Mononuclear cell (primary cell): ENCODE measurements around the gene DCDC2C. TPM values are rescaled to one million over a fixed set of nuclear protein-coding genes. Genes with fewer than 3 reads are reported as not detected.

ENCODE experiments used
- H3K27me3 ChIP-seq: 2 replicates; pipeline ENCODE4 v1.6.0; 2011; ENCODE audit warnings: low read length, control low read depth; ENCODE audit not compliant: insufficient read depth
- H3K4me1 ChIP-seq: 2 replicates; pipeline ENCODE4 v1.5.1; 2011; ENCODE audit warnings: mild to moderate bottlenecking, low read length, control low read depth; ENCODE audit not compliant: insufficient read depth
- H3K4me3 ChIP-seq: 2 replicates; pipeline ENCODE4 v1.5.1; 2011; ENCODE audit warnings: mild to moderate bottlenecking, low read length, moderate library complexity
- H3K9me3 ChIP-seq: 2 replicates; pipeline ENCODE4 v1.5.1; 2011; ENCODE audit warnings: low read depth, mild to moderate bottlenecking, control low read depth, low read length
- total RNA-seq: library from RNA; depleted of rRNA; stranded (reverse); fragments of >200 nt; gene quantifications from one replicate; pipeline ENCODE4 v1.2.3, GENCODE V29; 2012

Gene DCDC2C
- total RNA-seq, 1 donor, result not detected

DNA sequence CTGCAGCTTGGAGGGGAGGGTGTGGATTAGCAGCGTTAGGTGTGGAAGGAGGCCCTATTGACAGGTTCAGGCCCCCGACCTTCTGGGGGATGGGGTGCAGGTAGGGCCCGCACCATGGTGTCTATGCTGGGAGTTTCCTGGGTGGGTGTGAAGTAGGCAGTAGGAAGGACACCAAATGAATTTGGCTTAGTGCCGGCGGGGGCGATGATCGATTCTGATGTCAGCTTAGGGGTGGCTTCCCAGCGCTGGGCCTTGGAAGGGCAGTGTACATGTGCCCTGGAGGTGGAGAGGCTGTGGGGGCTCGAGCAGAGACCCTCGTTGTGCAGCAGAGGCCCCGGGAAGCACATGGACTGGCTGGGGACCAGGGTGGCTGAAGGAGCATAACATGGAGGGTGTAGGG is 21.6 kb downstream of the DCDC2C start:
- H3K4me3 ChIP-seq, result no peak overlapping the region
- no peaks in the 10 kb centered on the region for H3K9me3 ChIP-seq
- H3K27me3 ChIP-seq, result no peaks in the 10 kb centered on the region
- H3K4me1 ChIP-seq, result no peaks in the 10 kb centered on the region

DNA sequence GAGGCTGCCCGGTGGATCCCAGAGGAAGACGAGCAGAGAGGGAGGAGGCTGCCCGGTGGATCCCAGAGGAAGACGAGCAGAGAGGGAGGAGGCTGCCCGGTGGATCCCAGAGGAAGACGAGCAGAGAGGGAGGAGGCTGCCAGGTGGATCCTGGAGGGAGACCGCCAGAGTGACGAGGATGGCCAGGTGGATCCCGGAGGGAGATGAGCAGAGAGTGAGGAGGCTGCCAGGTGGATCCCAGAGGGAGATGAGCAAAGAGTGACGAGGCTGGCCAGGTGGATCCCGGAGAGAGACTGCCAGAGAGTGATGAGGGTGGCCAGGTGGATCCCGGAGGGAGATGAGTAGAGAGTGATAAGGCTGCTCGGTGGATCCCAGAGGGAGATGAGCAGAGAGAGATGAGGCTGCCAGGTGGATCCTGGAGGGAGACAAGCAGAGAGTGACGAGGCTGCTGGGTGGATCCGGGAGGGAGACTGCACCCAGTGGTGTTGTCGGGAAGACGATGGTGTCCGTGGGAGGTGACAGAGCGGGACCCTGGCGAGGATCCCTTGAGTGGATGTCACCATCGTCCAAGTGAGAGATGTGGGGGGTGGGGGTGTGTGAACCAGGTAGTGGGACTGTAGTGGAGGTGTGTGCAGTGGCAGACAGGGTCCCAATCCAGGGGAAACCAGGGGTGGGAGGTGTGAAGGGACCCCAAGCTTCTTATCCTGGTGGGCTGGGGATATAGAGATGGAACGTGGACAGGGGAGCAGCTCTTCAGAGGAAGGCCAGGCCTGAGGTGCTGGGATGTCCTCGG is 22.3 kb downstream of the DCDC2C start:
- Histone ChIP-seq H3K27me3 (no peaks in the 10 kb centered on the region), H3K9me3 (no peaks in the 10 kb centered on the region), H3K4me3 (no peak overlapping the region), H3K4me1 (no peaks in the 10 kb centered on the region)

DNA sequence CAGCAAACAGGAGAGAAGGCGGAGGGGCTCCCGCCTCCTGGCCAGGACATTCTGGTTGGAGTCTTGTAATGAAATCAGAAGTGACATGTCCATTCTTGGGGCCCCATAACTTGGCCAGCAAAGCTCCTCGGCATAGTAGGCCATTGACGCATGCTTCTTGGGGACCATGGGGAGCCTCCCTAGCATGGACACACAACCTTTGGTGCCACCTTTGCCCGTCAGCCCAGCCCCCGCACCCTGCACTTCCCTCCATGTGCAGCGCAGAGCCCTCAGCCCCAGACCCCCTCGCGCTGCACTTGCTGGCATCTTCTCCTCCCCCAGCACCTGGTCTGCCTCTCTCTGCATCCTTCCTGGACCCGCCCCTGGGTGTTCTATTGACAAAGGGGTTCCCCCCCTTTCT is 23.1 kb downstream of the DCDC2C start:
- Histone ChIP-seq H3K4me1 (no peaks in the 10 kb centered on the region), H3K4me3 (no peak overlapping the region), H3K9me3 (no peaks in the 10 kb centered on the region), H3K27me3 (no peaks in the 10 kb centered on the region)

DNA sequence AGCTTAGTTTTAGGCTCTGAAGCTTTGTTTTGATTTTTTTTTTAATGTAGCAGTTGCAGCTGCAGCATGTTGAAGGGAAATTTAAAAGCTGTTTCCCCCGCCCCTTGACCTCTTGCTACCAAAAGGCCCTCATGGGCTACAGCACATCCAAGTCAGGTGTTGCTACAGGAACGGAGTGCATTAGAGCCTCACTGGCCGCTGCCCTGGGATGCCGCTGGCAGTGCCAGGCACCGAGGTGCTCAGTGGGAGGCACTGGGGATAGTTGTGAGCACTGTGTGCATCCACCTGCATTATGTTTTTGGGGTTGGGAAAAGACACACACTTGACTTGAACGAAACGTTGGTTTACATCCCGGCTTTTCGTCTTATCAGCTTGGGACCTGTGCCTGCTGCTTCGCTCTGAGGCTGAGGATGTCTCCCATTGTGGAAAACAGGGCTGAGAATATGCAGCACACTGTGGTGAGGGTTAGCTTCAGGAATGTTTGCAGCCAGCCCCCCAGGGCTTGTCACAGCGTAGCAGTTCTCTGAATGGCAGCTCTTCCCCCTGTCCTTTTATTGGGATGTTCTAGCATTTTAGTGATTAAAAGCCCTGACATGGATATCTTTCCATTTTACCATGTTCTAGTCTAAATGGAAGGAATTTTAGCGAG is 24.1 kb downstream of the DCDC2C start:
- no peaks in the 10 kb centered on the region for H3K4me1 ChIP-seq
- H3K4me3 ChIP-seq, result no peak overlapping the region
- H3K9me3 ChIP-seq, result no peaks in the 10 kb centered on the region
- H3K27me3 ChIP-seq, result no peaks in the 10 kb centered on the region

DNA sequence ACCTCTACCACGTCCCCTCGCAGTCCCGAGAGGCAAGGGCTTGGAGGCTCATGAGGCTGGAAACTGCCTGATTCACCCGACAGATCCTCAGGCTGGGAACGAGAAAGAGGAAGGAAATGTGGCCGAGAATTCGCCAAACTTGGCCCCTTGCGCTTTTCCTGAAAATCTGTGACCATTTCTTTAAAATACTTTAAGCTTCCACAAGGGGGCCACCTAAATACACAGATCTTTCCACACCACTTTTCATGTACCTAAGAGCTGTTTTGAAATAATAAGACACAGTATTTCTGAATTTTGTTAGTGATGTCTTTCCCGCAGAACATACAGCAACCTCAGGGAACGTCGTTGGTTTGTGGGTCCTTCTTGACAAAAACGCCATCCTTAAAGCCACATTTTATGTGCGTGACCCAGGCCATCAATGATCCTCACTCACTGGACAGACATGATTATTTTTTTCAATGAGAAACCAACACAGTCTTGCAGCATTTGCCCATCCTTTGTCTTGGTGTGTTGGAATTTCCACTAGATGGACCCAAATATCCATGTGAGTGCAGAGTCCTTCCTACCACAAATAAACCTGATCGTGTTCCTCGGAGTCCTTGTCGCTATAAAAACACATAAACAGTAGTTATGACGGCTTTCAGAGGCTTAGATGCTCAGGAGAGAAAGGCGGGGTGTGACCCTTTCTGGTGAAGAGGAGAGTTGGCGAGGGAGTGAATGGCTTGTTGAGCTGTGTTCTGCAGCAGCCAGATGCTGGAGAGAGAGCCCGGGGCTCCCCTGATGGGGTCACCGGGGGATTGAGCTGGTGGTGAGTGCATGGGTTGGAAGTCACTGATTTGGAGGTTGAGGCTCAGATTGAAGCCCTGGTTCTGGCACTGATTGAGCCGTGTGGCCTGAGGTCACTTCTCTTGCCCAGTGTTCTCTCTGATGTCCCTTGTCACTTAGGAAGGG is 25.0 kb downstream of the DCDC2C start:
- Histone ChIP-seq H3K27me3 (no peaks in the 10 kb centered on the region), H3K4me3 (no peak overlapping the region)

DNA sequence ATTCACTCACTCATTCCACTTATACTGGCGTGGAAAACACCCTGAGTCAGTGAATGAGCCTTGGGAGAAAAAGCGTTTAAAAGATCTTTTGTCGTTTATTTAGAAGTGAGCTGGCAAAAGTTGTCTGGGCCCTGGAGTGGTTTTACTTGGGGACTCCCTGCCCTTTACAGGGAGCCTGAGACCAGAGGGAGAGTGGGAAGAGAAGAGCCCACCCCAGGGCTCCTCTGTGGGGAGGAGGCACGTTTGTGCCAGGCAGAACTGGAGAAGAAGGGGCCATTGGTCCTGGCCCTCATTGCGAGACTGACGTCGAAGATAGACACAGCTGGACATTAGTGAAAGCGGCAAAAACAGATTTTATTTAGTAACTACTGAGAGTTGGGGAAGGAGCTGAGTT is 25.7 kb downstream of the DCDC2C start:
- no peaks in the 10 kb centered on the region for H3K27me3 ChIP-seq
- H3K9me3 ChIP-seq, result no peaks in the 10 kb centered on the region
- no peaks in the 10 kb centered on the region for H3K4me1 ChIP-seq
- no peak overlapping the region for H3K4me3 ChIP-seq

More for the DNA sequence above, 25.0 kb downstream of the DCDC2C start:
- H3K4me1 ChIP-seq, result no peaks in the 10 kb centered on the region
- H3K9me3 ChIP-seq, result no peaks in the 10 kb centered on the region

DNA sequence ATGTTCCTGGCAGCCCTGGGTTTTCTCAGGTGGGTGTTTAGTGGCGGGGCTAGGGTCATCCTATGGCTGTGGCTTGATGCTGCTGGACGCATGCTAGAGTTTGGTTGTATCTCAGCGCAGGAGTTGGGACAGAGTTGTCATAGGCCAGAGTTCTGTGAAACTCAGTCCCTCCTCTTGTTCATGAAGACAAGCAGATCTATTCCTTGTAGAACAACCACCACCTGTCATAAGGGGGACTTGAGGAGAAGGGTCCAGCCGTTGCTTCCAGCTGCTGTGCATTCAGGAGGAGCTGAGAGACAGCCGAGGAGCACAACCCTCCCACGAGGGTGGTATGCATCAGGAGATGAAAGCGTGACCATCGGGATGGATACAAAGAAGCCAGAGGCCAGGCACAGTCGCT is 26.4 kb downstream of the DCDC2C start:
- no peak overlapping the region for H3K4me3 ChIP-seq
- no peaks in the 10 kb centered on the region for H3K9me3 ChIP-seq
- H3K27me3 ChIP-seq, result no peaks in the 10 kb centered on the region
- H3K4me1 ChIP-seq, result no peaks in the 10 kb centered on the region

DNA sequence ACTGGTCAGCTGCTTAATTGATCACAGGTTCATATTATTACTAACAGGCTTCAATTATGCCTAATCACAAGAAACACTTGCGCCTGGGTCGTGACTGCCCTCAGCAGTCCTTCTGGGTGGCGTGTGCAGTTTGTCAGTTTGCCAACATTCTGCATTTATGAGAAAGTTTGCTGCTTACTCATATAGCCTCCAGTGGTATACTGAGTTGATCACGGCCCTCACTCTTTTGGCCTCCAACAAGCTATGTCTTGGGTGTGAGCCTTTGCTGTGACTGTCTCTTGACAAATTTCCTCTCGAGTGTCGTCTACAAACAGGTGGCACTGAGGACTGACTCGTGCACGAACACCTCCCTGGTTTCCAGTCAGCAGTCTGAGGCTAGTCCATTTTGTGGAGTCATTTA is 27.3 kb downstream of the DCDC2C start:
- no peak overlapping the region for H3K4me3 ChIP-seq
- H3K4me1 ChIP-seq, result no peaks in the 10 kb centered on the region
- H3K9me3 ChIP-seq, result no peaks in the 10 kb centered on the region
- no peaks in the 10 kb centered on the region for H3K27me3 ChIP-seq

DNA sequence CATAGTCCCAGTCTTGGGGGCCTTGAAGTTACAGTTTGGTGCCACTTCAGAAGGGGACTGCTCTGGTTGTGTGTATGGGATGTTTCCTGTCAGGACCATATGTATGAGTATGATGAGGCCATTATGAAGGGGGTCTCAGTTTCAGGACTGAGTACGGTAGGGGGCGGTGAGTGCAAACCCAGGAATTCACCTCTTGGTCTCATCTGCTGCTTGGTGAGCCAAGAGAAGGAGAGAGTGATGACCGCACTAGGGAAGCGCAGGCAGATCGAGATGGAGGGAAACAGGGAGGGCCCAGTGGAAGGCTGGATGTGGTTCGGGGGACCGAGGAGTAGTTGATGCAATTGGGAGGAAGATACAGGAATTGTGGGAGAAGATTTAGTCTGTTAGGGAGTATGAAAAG is 28.5 kb downstream of the DCDC2C start:
- H3K27me3 ChIP-seq, result no peaks in the 10 kb centered on the region
- no peak overlapping the region for H3K4me3 ChIP-seq
- H3K4me1 ChIP-seq, result no peaks in the 10 kb centered on the region
- no peaks in the 10 kb centered on the region for H3K9me3 ChIP-seq

DNA sequence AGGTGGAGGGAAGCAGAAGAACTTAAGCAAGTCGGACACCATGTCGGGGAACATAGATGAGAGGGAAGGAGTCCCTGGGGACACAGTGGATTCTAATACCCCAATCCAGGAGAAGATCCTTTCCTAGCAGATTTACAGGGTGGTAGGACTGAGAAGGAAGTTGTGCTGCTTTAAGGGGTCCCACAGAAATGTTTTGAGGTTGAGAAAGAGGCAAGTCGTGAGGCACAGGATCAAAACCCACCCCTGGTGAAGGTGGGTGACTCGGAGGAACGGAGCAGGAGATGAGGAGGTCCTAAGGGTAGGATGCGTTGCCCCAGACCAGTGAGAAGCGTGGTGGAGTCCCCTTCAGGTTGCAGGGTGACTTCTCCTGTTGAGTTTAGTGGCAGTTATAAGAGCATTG is 32.7 kb downstream of the DCDC2C start:
- Histone ChIP-seq H3K4me1 (no peaks in the 10 kb centered on the region), H3K4me3 (no peak overlapping the region), H3K27me3 (no peaks in the 10 kb centered on the region), H3K9me3 (no peaks in the 10 kb centered on the region)

DNA sequence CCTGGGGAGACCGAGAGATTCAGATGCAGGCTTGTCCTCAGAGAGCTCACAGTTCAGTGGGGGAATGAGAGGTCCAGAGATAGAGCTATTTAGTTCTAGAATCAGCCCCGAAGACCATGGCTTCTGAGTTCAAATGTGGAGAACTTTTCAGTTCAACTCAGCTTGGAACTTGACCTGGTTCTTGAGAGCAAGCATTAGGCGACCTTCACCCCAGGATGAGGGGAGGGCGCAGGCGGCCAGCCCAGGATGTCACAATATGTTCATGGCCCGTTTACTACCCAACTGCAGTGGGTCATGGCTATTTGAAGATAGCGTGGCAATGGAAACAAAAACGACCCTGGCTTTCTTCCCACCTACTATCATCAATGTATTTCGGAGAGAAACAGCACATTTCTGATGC is 33.8 kb downstream of the DCDC2C start:
- no peaks in the 10 kb centered on the region for H3K27me3 ChIP-seq
- H3K4me3 ChIP-seq, result no peak overlapping the region
- H3K4me1 ChIP-seq, result no peaks in the 10 kb centered on the region
- no peaks in the 10 kb centered on the region for H3K9me3 ChIP-seq

DNA sequence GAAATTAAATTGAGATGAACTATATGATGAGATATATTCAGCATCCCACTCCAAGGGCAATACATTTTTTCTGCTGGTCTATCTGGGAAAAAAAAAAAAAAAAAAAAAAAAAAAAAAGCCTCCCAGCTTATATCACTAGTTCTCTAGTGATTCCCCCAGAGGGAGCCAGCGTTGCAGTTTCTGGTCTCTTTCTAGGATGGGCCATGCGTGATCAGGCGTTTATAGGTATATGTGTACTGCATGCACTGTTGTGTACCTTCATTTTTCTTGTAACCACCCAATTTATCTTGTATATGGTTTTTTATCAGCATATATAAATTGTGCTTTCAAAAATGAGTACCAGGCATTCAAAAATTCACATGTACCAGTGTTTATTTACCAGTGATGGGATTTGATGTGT is 35.1 kb downstream of the DCDC2C start:
- no peaks in the 10 kb centered on the region for H3K27me3 ChIP-seq
- H3K9me3 ChIP-seq, result no peaks in the 10 kb centered on the region
- H3K4me3 ChIP-seq, result no peak overlapping the region
- H3K4me1 ChIP-seq, result no peaks in the 10 kb centered on the region

DNA sequence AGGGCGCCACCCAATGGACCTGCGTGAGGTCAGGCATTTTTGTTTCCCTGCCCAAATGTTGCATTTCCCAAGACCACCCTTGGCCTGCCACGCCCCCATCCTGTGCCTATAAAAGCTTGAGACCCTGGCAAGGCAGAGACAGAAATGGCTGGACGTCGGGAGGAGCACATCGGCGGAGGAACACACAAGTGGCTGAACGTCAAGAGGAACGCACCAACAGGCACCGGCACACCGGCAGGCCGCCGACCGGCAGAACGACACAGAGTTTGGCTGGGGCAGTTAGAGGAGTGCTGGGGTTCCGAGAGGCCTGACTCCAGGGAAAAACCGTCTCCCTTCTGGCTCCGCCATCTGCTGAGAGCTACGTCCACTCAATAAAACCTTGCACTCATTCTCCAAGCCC is 35.9 kb downstream of the DCDC2C start:
- H3K9me3 ChIP-seq, result no peaks in the 10 kb centered on the region

DNA sequence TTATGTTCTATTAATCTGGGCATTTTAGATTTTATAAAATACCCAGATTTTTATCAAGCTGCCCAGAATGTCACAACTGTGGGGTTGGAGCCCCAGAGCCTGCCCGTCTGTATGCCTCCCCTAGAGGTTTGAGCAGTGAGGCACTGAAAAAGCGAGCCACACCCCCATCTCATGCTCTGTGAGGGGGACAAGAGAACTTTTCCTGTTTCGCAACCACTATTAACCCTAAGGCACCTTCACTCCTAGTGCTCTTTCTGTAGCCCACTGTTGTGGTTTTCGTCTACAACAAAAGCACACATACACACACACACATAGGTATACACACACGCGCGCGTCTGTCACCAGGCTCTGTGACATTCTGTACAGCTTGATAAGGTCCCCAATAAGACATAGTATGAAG is 38.0 kb downstream of the DCDC2C start:
- Histone ChIP-seq H3K27me3 (no peaks in the 10 kb centered on the region), H3K4me1 (no peaks in the 10 kb centered on the region), H3K9me3 (no peaks in the 10 kb centered on the region), H3K4me3 (no peak overlapping the region)

More for the DNA sequence above, 35.9 kb downstream of the DCDC2C start:
- Histone ChIP-seq H3K27me3 (no peaks in the 10 kb centered on the region), H3K4me3 (no peak overlapping the region), H3K4me1 (no peaks in the 10 kb centered on the region)
